HG03175 (cell line): ENCODE data around the gene MRPL10.

Experiments used
- ATAC-seq: cut with Tn5 transposase; IDR thresholded peaks from one replicate; pipeline ENCODE4 v1.9.1; 2021; ENCODE audit warnings: mild to moderate bottlenecking, moderate library complexity; ENCODE audit not compliant: unreplicated experiment

Gene MRPL10

GRCh38 chr17:47831003-47831933 is at the start of gene MRPL10, which contains the start of gene LRRC46:
Gene MRPL10, minus strand, starts transcription at chr17:47831541. Its CDS starts 30 bp downstream, at chr17:47831511.
Gene LRRC46, plus strand, starts transcription at chr17:47831670. Its CDS starts 320 bp downstream, at chr17:47831990.
- peak; percentile 76 for ATAC-seq

- ATAC-seq, result no peak
Observed at GRCh38 chr17:47879776-47880454, 48.6 kb upstream of the MRPL10 start.

- no peak for ATAC-seq
Observed at GRCh38 chr17:47879028-47879585, 47.8 kb upstream of the MRPL10 start.

DNA sequence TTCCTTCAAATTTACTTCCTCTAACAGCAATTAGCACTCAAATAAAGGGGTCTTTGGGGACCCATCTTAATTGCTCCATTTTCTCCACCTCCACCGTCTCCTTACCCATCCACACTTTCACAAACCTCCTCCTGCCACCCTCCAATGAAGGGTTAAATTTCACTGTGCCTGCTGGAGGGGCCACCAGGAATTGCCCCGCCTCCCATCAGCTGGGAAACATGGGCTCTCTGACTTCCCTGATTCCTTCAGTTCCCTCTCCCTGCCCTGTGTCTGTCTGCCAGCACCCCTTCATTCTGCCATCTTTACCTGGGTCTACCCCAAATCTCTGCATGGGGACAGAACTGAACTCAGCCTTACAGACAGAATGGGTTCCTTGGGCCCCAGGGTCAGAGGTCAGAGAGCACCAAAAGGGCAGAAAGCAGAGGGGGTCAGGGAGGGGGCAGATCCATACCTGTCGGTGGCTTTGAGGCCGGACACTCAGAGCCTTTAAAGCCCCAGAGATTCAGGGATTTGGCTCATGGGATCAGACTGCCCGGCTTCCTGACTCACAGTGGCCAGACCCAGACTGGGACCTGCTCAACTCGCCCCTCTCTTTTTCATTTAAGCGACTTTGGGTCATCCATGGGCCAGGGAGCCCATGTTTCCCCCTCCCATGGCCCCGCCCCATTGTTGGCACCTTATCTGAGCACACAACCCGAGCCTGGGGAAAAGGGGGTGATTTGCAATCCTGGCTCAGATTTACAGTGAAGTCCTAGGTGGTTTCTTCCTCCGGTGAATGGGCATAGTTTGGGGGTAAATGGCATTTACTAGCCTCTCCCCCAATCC is 47.1 kb upstream of the MRPL10 start:
- no peak for ATAC-seq

DNA sequence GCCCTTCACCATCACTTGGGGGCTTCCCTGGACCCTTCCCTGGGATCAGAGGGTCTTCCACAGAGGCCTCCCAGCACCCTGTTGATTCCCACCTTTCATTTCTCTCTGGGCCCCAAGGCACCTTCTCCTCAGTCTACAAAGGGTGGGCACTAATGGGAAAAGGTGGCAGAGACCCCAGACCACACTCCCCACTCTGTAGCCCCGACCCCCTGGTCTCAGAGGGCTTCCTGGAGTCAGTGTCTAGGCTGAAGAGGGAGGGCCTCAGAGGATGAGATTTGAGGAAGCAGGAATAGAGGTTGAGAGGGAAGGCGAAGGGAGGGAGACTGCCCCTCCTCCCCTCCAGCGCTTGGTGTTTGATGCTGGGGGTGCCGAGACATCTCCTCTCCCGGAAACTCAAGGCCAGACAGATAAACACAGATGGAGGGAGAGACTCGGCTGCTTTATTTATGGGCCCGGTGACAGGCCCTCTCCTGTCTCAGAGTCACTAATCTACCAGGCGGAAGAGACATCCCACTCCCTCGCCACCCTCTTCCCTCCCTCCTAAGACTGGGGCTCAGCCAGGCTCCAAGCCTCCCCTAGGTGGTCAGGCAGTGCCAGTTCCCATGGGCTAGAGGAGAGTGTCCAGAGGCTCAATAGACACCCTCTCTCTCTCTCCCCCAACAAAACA is 46.2 kb upstream of the MRPL10 start:
- ATAC-seq, result no peak

DNA sequence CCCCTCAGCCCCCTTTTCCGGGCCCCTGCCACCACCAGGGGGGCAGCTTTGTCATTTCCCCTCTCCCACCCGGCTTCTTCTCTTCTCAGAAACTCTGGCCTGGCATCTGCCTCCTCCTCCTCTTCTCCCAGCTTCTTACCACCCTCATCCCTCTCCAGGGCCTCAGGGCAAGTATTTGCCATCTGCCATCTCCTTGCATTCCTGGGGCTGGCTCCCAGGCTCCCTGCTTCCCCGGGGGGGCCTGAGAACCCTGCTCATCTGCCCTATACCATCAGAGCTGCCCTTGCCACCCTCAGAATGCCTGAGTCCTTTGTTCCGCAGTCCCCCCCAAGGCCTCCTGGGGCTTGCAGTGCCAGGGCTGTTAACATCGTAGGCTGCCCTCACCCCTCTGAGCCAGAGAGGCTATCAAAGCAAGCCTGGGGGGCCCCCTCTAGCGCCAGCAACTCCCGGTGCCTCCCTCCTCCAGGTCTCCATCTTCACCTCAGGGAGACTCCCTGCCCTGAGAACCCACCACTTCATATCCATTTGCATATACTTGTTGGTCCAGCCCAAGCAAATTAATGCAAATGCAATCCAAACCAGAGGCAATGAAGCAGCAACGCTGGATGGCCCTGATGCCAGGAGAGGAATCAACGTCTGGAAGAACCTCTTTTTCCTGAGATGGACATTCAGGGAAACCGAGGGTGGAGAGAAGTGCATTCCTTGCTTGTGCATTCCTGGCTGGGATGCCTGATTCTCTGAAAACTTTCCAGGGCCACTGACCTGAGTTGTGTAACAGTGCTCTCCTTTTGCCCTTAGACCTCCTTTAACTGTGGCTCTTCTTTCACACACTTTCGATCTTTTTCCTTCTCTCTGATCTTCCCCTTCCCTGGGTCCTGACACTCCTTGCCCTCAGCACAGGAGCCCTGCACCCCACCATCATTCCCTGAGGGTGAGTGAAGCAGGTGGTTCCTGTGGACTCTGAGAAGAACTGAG is 44.0 kb upstream of the MRPL10 start:
- no peak for ATAC-seq

DNA sequence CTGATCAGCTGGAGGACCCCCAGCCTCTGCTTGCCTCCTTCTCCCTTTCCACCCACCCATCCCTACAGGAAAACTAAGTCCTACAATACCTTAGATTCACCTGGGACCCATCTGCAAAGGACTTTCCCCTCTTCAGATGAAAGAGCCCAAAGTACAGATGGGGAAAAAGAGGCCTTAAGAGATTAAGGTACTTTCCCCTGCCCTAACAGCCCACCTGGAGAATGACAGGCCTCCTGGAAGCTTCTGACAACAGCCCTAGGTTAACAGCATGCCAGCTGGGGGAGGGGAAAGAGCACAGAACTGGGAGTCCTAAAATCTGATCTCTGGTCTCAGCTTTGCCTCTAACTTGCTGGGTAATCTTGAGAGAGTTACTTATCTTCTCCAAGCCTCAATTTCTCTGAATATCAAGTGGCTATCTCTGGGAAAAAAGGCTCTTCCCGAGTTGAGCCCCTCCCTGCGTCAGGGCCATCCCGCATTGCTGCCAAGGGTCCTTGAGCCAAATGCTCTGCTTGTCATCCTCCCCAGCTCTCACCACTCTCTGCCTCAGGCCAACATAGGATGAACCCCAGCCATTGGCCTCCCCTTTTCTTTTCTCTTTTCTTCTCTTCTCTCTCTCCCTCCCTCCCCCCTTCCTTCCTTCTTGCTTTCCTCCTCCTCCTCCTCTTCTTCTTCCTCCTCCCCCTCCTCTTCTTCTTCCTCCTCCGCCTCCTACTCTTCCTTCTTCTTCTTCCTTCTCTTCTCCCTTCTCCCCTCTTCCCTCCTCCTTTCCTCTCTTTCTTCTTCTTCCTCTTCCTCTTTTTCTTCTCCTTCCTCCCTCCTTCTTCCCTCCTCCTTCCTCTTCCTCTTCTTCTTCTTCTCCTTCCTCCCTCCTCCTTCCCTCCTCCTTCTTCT is 42.1 kb upstream of the MRPL10 start:
- no peak for ATAC-seq

GRCh38 chr17:47872651-47873161 is 41.4 kb upstream of the MRPL10 start:
- ATAC-seq, result no peak

DNA sequence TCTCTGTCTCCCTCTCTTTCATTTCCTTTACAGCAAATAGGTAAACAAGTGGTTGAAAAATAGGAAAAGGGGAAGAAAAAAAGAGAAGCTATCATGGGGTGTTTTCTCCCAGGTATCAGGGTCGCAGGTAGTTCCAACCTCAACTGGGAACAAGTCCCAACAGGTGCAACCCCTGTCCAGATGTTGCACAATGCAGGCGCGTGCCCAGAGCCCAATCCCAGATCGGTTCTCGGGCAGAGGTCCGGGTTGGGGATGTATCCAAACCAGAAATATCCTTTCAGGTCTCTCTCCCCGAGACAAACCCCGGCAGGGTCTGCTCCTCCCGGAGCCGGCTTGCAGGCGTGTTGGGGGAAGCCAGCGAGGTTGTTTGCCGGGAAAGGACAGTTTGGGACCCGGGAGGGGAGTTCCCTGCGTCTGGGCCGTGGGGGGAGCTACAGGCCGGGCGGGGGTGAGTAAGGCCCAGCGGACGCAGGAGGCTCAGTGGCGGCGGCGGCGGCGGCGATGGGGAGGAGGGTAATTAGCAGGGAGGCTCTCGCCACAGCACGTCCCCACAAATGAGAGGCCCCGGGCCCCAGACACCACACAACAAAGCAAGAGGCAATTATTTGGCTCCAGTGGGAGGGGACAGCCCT is 40.8 kb upstream of the MRPL10 start:
- no peak for ATAC-seq

DNA sequence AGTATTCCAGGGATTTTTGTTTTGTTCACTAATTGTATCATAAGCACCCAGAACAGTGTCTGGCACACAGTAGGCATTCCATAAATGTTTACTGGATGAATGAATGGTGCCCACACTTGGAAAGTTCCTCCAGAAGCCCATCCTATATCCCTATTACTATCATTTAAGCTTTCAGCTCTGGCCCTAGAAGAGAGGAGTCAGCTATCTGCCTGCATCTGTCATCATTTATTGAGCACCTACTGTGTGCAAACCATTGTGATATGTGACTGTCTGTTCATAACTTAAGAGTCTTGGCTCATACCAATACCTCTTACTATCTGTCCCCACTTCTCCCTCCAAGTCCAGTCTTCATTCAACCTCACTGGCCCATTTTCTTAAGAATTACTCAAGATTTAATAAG is 39.7 kb upstream of the MRPL10 start:
- ATAC-seq, result no peak

DNA sequence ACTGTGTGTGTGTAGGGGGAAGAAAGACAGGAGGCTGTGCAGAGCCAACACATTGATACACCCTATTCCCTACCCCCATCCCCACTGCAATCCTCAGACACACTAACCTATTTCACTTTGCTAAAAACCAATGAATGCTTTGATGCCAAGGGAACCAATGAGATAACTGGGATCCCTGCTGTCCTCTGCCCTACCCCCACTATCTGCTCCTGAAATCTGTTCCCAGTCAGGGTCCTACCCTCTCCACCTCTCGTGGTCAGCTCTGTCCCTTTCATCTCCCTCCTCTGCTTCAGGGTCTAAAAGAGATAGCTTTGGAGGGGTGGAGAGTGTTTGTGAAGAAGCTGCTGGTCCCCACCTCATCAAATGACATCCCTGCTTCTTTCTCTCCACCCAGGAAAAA is 38.7 kb upstream of the MRPL10 start:
- ATAC-seq, result no peak

DNA sequence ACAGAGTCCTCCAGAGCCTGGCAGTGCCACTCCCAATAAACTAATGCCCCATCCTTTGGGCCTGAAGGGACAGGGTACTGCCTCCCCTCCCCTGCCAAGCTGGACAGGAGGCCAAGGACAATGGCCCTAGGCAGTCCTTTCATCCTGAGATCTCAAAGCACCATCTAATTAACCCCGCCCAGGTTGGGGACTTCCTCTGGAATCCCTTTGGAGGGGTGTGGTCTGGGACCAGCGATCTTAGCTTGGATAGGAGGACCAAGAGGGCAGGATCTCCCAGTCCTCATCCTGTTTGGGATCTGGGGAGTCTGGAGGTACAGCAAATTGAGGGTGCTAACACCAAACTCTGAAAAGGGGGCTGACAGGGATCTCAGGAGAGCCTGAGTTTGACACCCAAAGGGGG is 37.8 kb upstream of the MRPL10 start:
- ATAC-seq, result no peak

DNA sequence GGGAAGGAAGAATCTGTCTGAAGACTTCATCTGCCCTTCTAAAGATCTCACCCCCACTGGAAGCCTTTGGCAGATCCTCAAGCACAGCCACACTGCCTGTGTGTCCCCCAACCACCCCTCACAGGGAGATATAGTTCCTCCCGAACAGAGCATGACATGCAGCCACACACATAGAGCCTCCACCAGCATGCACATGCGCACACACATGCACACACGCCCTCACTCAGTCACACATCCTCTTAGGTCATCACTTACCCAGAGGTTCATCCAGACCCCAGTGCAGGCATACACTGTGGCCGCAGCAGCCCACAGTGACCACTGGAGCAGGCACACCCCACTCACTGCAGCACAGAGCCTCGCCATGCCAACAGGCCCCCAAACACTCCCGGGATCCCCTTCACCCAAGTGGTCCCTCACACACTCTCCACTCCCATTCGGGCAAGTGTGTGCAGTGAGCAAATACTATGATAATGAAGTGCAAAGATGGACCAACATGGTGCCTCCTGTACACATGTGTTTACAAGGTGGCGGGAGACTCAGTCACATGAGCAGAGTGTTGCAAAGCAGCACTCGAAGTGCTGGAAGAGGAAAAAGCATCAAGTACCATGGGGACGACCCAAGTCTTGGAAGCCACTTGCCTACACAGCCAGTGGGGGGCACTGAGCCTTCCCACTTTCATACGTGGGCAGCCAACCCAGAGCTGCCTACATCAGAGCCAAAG is 36.6 kb upstream of the MRPL10 start:
- no peak for ATAC-seq

DNA sequence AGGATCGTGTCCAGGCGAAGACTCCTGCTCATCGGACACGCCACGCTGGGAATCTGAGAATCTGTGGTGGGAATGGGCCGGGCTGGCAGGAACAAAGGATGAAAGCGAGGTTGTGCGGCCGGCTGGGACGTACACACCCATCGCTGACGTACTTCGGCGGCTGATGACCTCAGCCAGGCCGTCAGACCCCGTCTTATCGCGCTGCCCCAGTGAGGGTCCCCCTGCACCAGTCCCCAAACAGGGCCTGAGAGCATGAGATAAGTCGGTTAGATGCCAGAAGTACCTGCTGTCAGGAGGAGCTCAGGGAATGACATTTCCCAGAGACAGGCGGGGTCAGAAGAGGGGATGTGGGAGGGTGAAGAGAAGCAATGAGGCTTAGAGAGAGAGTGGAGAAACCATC is 35.6 kb upstream of the MRPL10 start:
- ATAC-seq, result no peak

GRCh38 chr17:47864791-47865216 is 33.5 kb upstream of the MRPL10 start:
- ATAC-seq, result no peak

- no peak for ATAC-seq
Observed at GRCh38 chr17:47862621-47863440, 31.5 kb upstream of the MRPL10 start.
